AG04449 (cell line): ENCODE results near the gene LDLRAD2.

Source experiments
- CTCF ChIA-PET: fragments of 350-600 bp; formaldehyde crosslinking; extraction: SDS; loops from one replicate; lab custom pipeline; 2021; ENCODE audit warnings: antibody characterized with exemption; lab: Yijun Ruan, JAX
- POLR2A ChIA-PET: fragments of 400-600, 350-600 bp; formaldehyde crosslinking; extraction: SDS; loops from one replicate; lab custom pipeline; 2020; ENCODE audit warnings: antibody characterized with exemption, inconsistent platforms; lab: Yijun Ruan, JAX
- DNase-seq: peaks from one replicate; pipeline ENCODE4 v3.0.0-alpha.2; 2010; ENCODE audit warnings: low read depth, low spot score
- H3K4me3 ChIP-seq: 2 replicates; pipeline ENCODE4 v1.5.1; 2011; ENCODE audit warnings: low read depth, mild to moderate bottlenecking, control low read depth, low read length
- TF ChIP-seq, protein P1 (sequence below): IDR thresholded peaks from one replicate; pipeline ENCODE4 v1.5.1; 2011; ENCODE audit warnings: mild to moderate bottlenecking, moderate library complexity, low read length, control low read depth, inconsistent platforms; ENCODE audit not compliant: insufficient read depth; ENCODE audit errors: missing control alignments

The LDLRAD2 gene

DNA sequence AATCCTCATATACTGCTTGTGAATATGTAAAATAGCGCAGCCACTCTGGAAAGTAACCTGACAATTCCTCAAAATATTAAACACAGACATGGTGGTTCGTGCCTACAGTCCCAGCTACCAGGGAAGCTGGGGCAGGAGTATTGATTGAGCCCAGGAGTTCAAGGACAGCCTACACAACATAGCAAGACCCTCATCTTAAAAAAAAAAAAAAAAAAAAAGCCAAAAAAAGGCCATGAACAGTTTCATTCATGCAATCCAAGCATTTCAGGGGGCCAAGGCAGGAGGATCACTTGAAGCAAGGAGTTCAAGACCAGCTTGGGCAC lies 33.7 kb upstream of the LDLRAD2 start:
- TF ChIP-seq, protein P1, sequence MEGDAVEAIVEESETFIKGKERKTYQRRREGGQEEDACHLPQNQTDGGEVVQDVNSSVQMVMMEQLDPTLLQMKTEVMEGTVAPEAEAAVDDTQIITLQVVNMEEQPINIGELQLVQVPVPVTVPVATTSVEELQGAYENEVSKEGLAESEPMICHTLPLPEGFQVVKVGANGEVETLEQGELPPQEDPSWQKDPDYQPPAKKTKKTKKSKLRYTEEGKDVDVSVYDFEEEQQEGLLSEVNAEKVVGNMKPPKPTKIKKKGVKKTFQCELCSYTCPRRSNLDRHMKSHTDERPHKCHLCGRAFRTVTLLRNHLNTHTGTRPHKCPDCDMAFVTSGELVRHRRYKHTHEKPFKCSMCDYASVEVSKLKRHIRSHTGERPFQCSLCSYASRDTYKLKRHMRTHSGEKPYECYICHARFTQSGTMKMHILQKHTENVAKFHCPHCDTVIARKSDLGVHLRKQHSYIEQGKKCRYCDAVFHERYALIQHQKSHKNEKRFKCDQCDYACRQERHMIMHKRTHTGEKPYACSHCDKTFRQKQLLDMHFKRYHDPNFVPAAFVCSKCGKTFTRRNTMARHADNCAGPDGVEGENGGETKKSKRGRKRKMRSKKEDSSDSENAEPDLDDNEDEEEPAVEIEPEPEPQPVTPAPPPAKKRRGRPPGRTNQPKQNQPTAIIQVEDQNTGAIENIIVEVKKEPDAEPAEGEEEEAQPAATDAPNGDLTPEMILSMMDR: no peak
- no peak for DNase-seq
- ChIA-PET POLR2A (no interaction called here), CTCF (no interaction called here)
- no peak overlapping the region for H3K4me3 ChIP-seq

DNA sequence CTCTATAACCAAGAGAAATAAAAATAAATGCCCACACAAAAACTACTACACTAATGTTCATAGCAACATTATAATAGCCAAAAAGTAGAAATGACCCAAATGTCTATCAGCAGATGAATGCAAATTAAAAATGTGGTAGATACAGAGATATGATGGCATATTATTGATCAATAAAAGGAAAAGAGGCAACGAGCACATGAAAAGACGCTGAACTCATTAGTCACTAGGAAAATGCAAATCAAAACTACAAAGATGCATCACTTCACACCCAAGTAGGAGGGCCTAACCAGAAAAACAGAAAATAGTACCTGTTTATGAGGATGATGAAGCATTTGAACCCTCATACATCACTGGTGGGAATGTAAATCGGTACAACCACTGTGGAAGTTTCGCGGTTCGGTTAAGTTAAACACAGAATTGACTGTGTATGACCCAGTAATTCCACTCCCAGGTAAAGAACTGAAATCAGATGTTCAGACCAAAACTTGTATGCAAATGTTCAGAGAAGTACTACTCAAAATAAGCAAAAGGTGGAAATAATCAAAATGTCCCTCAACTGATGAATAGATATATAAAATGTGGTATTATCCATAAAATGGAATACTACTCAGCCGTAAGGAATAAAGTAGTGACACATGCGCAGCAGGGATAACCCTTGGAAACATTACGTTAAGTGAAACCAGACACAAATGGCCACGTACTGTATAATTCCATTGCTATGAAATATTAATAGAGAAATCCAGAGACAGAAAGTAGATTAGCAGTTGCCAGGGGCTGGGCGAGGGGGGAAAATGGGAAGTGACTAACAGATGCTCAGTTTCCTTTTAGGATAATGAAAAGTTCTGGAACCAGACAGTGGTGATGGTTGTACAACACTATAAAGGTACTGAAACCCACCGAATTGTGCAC lies 32.2 kb upstream of the LDLRAD2 start:
- TF ChIP-seq, protein P1: no peak
- ChIA-PET CTCF (no interaction called here), POLR2A (no interaction called here)
- H3K4me3 ChIP-seq: no peak overlapping the region
- DNase-seq: no peak

DNA sequence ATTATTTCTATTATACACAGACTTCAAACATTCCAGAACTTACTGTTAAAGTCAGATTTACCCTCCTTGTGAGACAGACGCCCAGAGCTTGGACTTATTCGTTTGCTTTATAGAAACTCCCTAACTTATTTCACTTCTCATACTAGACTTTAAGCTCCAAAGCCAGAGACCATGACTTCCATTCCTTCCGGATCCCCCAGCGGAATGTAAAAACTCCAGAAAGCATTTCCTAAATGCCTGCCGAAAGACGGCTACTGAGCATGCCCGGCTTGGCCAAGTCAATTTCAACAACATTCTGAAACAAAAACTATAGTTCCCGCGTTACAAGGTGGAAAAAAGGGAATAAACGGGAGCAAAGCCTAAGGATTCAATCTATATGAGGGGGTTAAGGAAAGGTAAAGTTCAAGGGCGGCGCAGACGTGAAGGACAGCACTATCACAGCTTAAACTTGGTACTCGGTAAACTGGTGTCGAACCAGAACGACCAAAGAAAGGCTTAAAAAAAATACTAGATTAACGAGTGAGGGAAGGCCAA lies 30.2 kb upstream of the LDLRAD2 start:
- TF ChIP-seq, protein P1: no peak
- ChIA-PET POLR2A (interaction anchor here (0.6 to 1.0 kb wide), 6 partner anchors 10 to 108 kb away, joined by 3 to 4 read pairs (median 3); no protein-coding TSS in a partner anchor), CTCF (interaction anchor here (0.7 to 1.7 kb wide), 14 partner anchors 9 to 251 kb away, joined by 3 to 6 read pairs (median 4); no protein-coding TSS in a partner anchor)
- DNase-seq: no peak
- H3K4me3 ChIP-seq: peak overlapping the region; percentile 96

DNA sequence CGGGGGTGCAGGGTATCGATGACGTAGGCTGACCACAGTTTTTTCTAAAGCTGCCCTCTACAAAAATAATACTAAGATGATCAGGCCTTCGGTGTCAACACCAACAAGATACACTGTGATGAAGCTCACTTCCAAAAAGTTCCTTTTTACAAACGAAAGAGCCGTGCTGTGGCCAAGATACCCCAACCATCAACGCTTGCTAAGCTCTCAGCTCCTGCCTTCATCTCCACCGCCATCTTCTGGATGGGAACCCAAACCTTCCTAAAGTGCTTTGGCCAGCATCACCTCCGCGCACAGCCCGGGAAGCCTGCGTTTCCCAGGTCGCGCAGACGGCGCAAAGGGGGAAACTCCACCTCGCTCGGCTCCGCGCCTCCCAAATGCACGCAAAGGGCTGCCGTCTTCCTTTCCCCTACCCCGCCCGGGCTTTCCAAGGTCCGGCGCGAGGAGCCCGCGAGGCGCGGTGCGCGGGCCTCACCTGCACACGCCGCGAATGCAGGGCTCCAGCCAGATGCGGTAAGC lies 29.7 kb upstream of the LDLRAD2 start:
- CTCF ChIA-PET: interaction anchor here (0.6 to 1.7 kb wide), 12 partner anchors 14 to 242 kb away, joined by 3 to 5 read pairs (median 3); no protein-coding TSS in a partner anchor
- DNase-seq: no peak
- H3K4me3 ChIP-seq: peak overlapping the region; percentile 96
- TF ChIP-seq, protein P1: peak; percentile 37
- POLR2A ChIA-PET: interaction anchor here (0.6 to 1.0 kb wide), 4 partner anchors 11 to 109 kb away, joined by 3 to 4 read pairs (median 3); no protein-coding TSS in a partner anchor

DNA sequence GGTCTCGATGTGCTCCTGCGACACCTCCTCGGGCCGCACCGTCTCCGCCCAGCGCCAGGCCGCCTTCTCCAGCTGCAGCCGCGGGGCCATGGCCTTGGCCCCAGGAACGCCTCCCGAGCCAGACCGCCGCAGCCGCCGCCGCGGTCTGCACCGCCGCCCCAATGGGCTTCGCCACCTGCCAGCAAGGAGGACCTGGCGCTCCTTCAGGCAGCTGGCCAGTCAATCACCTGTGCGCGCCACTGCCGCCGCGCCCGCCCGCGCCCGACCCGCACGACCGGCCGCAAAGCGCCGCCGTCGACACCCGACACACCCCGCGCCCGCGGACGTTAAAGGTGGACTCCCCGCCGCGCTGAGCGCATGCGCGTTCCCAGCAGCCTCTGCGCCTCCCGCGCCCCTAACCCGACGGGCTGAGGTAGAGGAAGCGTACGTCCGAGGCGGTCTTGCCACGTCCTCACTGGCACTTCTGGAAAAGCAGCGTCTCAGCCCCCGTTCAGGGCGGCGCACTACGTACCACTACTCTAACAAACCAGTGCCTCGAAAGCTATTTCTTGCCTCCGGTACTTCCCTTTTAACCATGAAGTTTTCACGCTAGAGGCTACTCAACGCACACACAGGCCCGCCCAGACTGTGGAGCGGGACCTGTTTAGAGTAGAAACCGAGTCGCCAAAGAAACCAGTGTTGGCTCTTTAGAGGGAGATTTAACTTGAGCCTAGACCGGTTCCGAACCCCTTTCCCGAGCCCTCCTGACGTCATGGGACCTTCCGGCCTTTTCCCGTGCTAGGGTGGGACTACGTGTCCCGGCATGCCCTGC lies 29.0 kb upstream of the LDLRAD2 start, which contains the start of gene USP48:
Gene USP48 (minus strand): TSS at position 282 of the 811 bp plus-strand sequence. CDS start 192 bp downstream, at position 90.
- peak; percentile 72 for DNase-seq
- CTCF ChIA-PET: interaction anchor here (0.6 to 1.7 kb wide), 7 partner anchors 15 to 241 kb away, joined by 3 to 5 read pairs (median 4); no protein-coding TSS in a partner anchor

More for the DNA sequence above, 29.0 kb upstream of the LDLRAD2 start, which contains the start of gene USP48:
- TF ChIP-seq, protein P1: no peak
- POLR2A ChIA-PET: interaction anchor here (0.6 kb wide), 1 partner anchor 11 kb away, joined by 3 read pairs; no protein-coding TSS in a partner anchor
- peak within 1 kb of the TSS; percentile 96 for H3K4me3 ChIP-seq
